HG03378 (cell line): ENCODE measurements around the gene ZFPM1.

Source experiments
- ATAC-seq: cut with Tn5 transposase; IDR thresholded peaks from one replicate; pipeline ENCODE4 v1.9.1; 2021; ENCODE audit warnings: mild to moderate bottlenecking, moderate library complexity; ENCODE audit not compliant: unreplicated experiment

The ZFPM1 gene

DNA sequence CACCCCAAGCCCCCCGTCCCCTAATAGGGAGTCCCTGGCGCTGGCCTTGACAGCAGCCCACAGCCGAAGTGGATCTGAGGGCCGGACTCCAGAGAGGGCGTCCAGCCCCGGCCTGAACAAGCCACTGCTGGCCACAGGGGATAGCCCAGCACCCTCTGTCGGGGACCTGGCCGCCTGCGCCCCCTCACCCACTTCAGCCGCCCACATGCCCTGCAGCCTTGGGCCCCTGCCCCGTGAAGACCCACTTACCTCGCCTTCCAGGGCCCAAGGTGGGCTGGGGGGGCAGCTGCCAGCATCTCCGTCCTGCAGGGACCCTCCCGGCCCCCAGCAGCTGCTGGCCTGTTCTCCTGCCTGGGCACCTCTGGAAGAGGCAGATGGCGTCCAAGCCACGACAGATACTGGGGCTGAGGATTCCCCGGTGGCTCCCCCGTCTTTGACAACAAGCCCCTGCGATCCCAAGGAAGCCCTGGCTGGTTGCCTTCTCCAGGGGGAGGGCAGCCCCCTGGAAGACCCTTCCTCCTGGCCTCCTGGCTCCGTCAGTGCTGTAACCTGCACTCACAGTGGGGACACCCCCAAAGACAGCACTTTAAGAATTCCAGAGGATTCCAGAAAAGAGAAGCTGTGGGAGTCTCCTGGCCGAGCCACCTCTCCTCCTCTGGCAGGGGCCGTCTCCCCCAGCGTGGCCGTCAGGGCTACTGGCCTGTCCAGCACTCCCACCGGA is 19.3 kb upstream of the ZFPM1 start:
- ATAC-seq, result no peak

DNA sequence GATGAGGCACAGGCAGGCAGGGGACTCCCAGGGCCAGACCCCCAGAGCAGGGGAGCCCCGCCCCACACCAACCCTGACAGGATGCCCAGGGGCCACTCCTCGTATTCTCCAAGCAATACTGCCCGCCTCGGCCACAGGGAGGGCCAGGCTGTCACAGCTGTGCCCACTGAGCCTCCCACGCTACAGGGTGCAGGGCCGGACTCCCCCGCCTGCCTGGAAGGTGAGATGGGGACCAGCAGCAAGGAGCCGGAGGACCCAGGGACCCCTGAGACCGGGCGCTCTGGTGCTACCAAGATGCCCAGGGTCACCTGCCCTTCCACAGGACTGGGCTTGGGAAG is 18.8 kb upstream of the ZFPM1 start:
- ATAC-seq, result no peak

DNA sequence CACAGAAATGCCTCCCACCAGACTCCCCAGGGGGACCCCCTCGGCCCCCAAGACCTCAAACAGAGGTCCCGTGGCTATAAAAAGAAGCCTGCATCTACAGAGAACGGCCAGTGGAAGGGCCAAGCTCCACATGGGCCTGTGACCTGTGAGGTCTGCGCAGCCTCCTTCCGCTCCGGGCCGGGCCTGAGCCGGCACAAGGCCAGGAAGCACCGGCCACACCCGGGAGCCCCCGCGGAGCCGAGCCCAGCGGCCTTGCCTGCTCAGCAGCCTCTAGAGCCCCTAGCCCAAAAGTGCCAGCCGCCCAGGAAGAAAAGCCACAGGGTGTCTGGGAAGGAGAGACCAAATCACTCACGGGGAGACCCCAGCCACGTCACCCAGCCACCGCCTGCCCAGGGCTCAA is 18.3 kb upstream of the ZFPM1 start:
- ATAC-seq, result no peak

DNA sequence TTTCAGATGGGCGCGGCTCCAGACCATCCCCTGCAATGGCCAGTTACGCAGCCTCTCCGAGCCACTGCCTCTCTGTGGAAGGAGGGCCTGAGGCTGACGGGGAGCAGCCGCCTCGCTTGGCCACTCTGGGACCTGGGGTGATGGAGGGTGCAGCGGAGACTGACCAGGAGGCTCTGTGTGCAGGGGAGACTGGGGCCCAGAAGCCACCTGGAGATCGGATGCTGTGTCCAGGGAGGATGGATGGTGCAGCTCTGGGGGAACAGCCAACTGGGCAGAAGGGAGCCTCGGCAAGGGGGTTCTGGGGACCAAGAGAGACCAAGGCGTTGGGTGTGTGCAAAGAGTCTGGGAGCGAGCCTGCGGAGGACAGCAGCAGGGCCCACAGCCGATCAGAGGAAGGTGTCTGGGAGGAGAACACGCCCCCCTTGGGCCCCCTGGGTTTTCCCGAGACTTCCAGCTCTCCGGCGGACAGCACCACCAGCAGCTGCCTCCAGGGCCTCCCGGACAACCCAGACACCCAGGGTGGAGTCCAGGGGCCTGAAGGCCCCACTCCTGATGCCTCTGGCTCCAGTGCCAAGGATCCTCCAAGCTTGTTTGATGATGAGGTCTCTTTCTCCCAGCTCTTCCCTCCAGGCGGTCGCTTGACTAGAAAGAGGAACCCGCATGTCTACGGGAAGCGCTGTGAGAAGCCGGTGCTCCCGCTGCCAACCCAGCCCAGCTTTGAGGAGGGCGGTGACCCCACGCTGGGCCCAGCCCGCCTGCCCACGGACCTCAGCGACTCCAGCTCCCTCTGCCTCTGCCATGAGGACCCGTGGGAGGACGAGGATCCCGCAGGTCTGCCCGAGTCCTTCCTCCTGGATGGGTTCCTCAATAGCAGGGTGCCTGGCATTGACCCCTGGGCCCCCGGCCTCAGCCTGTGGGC is 17.4 kb upstream of the ZFPM1 start:
- ATAC-seq, result no peak

DNA sequence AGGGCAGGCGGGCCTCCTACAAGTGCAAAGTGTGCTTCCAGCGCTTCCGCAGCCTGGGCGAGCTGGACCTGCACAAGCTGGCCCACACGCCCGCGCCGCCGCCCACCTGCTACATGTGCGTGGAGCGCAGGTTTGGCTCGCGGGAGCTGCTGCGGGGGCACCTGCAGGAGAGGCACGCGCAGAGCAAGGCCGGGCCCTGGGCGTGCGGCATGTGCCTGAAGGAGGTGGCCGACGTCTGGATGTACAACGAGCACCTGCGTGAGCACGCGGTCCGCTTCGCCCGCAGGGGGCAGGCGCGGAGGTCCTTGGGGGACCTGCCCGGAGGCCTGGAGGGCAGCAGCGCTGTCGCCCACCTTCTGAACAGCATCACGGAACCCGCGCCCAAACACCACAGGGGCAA is 16.3 kb upstream of the ZFPM1 start:
- ATAC-seq, result no peak

DNA sequence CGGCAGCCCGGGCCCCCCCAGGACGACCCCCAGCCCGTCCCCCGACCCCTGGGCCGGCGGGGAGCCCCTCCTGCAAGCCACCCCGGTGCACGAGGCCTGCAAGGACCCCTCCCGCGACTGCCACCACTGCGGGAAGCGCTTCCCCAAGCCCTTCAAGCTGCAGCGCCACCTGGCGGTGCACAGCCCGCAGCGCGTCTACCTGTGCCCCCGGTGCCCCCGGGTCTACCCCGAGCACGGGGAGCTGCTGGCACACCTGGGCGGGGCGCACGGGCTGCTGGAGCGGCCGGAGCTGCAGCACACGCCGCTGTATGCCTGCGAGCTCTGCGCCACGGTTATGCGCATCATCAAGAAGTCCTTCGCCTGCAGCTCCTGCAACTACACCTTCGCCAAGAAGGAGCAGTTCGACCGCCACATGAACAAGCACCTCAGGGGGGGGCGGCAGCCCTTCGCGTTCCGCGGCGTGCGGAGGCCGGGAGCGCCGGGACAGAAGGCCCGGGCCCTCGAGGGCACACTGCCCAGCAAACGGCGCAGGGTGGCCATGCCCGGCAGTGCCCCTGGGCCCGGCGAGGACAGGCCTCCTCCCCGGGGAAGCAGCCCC is 15.6 kb upstream of the ZFPM1 start:
- ATAC-seq, result no peak

DNA sequence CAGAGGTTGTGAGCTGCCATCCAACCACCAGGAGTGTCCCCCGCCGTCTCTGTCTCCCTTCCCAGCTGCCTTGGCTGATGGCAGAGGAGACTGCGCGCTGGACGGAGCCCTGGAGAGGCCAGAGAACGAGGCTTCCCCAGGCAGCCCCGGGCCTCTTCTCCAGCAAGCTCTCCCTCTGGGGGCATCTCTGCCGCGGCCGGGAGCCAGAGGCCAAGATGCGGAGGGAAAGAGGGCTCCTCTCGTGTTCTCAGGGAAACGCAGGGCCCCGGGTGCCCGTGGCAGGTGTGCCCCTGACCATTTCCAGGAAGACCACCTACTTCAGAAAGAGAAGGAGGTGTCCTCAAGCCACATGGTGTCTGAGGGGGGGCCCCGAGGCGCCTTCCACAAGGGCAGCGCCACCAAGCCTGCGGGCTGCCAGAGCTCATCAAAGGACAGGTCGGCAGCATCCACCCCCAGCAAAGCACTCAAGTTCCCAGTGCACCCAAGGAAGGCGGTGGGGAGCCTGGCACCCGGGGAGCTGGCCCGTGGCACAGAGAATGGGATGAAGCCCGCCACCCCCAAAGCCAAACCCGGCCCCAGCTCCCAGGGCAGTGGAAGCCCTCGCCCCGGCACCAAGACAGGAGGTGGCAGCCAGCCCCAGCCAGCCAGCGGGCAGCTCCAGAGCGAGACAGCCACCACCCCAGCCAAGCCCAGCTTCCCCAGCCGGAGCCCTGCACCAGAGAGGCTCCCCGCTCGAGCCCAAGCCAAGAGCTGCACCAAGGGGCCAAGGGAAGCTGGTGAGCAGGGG is 14.8 kb upstream of the ZFPM1 start:
- no peak for ATAC-seq

DNA sequence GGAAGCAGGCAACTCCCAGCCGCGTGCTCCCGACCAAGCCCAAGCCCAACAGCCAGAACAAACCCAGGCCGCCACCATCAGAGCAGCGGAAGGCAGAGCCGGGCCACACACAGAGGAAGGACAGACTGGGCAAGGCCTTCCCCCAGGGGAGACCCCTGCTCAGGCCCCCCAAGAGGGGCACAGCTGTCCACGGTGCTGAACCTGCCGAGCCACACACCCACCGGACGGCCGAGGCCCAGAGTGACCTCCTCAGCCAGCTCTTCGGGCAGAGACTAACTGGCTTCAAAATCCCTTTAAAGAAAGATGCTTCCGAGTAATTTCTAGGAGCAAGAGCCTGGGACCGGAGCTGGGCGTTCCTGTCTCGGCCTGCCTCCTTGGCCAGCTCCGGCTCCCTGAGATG is 14.1 kb upstream of the ZFPM1 start:
- no peak for ATAC-seq

DNA sequence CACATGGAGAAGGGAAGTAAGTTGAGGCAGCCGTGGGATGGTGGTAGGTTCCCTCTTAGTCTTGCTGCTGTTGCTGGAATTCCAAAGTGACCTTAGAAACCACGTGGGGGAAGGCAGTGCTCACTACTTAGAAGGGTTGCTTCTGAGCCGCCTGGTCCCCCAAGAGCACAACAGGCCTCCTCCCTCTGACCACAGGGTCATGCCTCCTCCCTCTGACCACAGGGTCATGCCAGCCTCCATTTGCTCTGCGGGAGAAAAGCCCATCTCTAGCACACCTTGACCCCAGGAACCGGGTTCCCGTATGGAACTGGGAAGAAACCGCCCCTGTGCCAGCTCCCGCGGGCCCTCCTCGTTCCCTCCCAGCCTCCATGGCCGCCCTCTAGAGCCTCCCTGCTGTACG is 13.4 kb upstream of the ZFPM1 start:
- no peak for ATAC-seq

DNA sequence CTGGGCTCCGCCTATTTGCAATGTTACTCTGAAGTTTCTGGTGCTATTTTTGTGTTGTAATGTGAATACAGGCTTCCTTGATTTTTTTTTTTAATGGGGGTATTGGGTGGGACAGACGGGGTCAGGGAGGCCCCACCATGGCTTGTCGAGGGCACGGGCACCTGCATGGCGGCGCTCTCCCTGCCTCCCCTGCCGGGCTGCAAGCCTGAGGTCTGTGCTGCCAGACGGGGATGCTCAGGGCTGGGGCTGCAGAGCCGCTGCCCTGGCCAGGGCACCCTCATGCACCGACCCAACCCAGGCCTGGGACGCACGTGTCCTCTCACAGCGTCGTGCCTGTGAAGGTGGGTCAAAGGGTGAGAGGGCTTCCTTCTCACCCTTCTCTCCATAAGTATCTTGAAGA is 13.0 kb upstream of the ZFPM1 start:
- ATAC-seq, result no peak

DNA sequence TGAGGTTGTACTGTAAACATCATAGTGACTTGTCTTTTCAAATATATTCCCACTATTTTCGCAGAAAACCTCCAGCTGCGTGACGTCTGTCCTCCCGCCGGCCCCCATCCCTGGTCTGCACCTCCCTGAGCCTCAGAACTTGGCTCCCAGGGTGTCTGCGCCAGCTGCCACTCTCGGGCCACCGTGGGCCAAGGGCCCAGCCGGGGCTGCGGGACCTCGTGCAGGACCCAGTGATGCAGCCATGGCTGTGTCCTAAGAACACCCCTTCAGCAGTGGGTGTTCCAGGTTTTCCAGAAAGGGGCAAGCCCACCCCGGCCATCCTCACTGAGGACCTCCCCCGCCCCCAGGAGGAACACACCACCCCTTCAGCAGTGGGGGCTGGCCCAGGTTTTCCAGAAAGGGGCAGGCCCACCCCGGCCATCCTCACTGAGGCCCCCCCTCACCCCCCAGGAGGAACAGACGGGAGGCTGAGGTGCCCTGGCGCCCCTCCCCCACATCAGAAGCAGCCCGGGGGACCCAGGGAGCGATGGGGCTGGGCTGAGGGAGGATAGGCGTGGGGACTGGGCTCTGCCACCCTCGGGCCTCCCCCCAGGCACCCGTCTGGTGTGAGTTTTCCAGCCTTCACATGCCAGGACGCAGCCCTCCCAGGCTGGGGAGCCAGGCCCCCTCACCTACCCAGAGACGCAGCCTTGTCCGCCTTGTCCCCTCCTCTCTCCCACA is 12.2 kb upstream of the ZFPM1 start:
- ATAC-seq, result no peak

DNA sequence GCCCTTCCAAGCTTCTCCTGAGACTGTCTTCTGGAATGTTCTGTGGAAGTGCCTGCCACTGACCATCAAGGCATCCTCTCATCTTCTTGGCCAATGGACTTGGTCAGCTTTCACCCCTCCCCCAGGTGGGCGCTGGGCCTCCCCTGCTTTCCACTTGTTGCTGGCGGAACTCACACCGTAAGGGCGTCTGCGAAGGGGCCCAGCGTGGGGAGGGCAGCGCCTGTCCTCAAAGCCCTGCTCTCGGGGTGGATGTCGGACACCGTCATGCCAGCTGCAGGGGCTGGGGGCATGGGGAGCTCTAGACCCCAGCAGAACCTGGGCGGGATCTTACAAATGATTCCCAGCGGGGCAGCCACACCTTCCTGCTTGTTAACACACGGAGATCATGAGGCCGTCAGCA is 11.6 kb upstream of the ZFPM1 start:
- no peak for ATAC-seq

DNA sequence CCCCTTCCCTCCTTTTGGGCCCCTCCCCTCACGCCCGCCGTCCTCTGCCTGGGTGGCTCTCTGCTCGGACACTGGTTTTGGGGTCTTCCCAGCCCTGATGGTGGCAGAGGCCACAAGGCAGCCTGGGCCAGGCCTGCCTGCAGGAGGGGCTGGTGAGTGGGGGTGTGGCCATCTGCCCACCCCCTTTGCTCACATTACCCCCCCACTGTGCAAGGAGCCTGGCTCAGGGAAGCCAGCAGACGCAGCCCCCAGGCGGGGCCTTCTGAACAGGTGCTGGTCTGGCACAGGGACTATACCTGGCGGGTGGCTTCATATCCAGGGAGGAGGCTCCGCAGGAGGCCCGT is 10.7 kb upstream of the ZFPM1 start:
- ATAC-seq, result no peak

DNA sequence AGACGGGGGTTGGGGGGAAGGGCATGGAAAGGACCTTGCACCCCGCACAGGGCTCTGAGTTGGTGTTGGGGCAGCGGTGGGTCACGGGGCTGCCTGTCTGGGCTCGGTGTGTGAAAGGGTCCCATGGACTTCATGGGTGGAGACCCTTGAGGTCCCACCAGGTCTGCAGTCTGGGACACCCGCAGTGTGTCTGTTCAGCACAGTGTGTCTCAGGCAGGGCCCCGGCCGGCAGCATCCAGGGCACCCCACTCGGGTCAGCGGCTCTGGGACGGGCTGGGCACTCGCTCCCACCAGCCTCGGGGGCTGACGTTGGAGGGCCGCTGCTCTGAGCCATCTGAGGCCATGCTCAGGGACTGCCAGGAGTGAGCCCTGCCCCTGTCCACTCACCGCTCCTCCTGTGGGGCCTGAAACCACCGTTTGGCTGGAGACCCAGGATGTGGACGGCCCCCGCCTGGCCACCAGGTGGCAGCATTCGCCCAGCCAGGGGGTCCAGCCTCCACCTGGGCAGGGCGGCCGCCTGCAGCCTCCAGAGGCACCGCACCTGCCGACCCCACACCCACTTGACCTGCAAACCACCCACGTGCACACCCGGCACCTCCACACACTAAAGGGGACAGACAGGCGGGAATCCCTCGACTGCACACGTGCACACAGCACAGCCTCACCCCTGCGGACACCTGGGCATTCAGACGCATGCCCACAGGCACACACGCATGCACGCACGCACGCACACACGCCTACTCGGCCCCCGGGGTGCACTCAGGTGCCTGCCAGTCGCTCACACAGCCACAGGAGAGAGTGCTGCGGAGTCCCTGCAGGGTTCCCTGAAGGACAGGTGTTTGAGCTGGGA is 10.1 kb upstream of the ZFPM1 start:
- ATAC-seq, result no peak

DNA sequence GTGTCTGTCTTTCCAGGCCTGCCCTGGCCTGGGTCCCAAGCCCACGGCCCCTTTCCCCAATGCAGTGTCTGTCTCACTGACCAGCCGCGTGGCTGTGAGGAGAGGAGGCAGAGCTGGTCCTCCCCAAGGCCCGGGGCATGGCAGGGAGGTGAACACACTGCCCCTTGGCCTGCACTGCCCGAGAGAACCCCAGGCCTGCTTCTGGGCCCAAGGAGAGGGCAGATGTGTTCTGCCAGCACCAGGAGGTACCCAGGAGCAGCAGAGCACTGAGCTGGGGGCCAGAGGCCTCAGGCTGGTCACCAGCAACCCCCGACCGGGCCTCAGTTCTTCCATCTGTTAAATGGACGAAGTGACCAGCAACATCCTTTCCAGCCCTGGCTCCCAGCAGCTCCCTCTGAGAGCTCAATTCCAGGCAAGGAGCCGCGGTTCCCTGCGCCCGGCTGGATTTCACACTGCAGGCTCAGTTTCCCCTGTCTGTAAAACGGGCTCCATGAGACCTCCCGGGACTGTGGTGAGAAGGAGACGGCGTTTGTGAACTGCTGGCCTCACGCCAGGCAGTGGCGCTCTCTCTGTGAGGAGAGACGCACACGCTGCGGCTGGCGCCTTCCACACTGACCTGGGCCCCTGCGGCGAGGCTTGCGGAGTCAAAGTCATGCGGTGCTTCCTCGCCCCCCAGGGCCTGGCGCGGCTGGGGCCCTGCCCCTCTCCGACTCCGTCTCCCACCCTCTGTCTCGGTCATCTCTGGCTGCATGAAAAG is 8.1 kb upstream of the ZFPM1 start:
- ATAC-seq, result no peak

DNA sequence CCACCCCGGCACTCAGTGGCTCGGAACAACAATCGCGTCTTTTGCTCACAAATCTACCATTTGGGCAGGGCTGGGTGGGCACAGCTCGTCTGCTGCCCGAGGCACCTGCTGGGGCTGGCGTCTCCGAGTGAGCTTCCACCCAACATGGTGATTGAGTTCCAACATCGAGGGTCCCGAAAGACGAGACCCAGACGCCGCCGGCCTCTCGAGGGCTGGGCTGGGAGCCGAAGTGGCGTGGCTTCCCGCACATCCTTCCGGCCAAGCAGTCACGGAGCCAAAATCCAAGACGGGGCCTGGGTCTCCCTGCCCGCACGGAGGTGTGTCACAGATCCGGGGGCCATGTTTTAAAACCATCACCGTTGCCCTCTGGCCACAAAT is 7.5 kb upstream of the ZFPM1 start:
- ATAC-seq, result no peak

DNA sequence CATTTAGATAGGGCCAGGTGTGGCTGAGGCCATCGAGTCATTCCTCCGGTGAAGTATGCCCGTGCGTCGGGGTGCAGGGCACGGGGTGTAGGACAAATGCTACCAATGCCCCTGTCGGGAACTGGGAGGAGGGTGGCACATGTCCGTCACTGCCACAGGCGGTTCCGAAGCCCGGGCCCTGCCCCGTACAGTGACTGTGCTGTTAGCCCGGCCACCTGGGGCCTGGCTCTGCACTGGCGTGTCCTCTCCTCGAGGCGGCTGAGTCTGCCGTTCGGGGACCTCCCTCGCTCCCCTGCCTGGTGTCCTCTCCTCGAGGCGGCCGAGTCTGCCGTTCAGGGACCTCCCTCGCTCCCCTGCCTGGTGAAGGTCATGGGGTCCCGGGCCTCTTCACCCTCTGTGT is 7.0 kb upstream of the ZFPM1 start:
- ATAC-seq, result no peak

DNA sequence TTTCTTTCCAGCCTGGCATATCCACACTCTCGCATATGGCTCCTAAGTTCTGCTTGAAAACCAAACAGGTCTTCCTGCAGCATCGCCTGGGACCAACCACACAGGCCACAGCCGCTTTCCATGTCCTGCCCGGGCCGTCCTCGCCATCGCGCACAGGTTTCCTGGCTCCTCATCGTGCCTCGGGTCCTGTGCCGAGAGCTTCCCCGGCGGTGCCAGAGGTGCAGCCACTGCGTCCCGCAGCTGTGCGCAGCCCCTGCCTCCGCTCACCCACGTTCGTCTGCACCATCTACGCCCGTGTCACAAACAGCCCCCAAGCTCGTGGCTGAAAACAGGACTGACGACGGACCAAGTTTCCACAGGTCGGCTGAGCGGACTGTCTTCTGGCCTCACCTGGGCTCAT is 6.3 kb upstream of the ZFPM1 start:
- no peak for ATAC-seq

DNA sequence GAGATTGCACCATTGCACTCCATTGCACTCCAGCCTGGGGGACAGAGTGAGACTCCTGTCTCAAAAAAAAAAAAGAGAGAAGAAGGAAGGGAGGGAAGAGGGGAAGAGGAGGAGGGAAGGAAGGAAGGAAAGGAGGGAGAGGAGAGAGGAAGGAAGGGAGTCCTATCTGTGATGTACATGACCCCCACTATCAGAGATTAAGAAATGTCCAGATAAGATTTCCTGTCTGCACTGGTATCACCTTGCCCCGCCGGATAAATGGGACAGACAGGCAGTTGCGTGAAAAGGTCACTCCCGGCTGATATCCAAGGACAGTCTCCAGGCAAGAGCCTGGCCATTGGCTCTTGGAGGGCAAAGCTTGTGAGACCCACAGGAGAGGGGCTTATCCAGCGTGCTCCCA is 5.2 kb upstream of the ZFPM1 start:
- no peak for ATAC-seq
